ENCODE data around the gene PDE4B.

Gene PDE4B

GRCh38 chr1:66286307-66286706 is 493.6 kb downstream of the PDE4B start:
- no peak for TF ChIP-seq CTCF (IDR thresholded peaks at IDR 0.05; ENCODE audit: insufficient read depth, low read length, poor library complexity, severe bottlenecking)
- no peak overlapping the region for H3K4me3 ChIP-seq (replicated peaks; ENCODE audit: low read depth, low read length)
- H3K27me3 ChIP-seq (replicated peaks; ENCODE audit: control insufficient read depth, insufficient read depth, low read length), result no peaks in the 10 kb centered on the region
- H3K36me3 ChIP-seq (ENCODE audit: control insufficient read depth, insufficient read depth, low read length), result no peaks in the 10 kb centered on the region
- no peak for DNase-seq (ENCODE audit: extremely low read depth, insufficient read length)

GRCh38 chr1:66288048-66288447 is 495.4 kb downstream of the PDE4B start:
- Histone ChIP-seq H3K4me3 (replicated peaks; ENCODE audit: low read depth, low read length) (no peak overlapping the region), H3K36me3 (ENCODE audit: control insufficient read depth, insufficient read depth, low read length) (no peaks in the 10 kb centered on the region), H3K27me3 (replicated peaks; ENCODE audit: control insufficient read depth, insufficient read depth, low read length) (no peaks in the 10 kb centered on the region)
- no peak for TF ChIP-seq CTCF (IDR thresholded peaks at IDR 0.05; ENCODE audit: insufficient read depth, low read length, poor library complexity, severe bottlenecking)
- no peak for DNase-seq (ENCODE audit: extremely low read depth, insufficient read length)

GRCh38 chr1:66290761-66291530 is 498.3 kb downstream of the PDE4B start:
- no peaks in the 10 kb centered on the region for H3K27me3 ChIP-seq (replicated peaks; ENCODE audit: control insufficient read depth, insufficient read depth, low read length)
- no peak for TF ChIP-seq CTCF (IDR thresholded peaks at IDR 0.05; ENCODE audit: insufficient read depth, low read length, poor library complexity, severe bottlenecking)
- DNase-seq (ENCODE audit: extremely low read depth, insufficient read length), result no peak
- no peak overlapping the region for H3K4me3 ChIP-seq (replicated peaks; ENCODE audit: low read depth, low read length)
- no peaks in the 10 kb centered on the region for H3K36me3 ChIP-seq (ENCODE audit: control insufficient read depth, insufficient read depth, low read length)

- no peak overlapping the region for H3K4me3 ChIP-seq (replicated peaks; ENCODE audit: low read depth, low read length)
- DNase-seq (ENCODE audit: extremely low read depth, insufficient read length), result no peak
Measured at GRCh38 chr1:66291531-66291864, 498.8 kb downstream of the PDE4B start.

GRCh38 chr1:66292305-66292704 is 499.6 kb downstream of the PDE4B start:
- H3K27me3 ChIP-seq (replicated peaks; ENCODE audit: control insufficient read depth, insufficient read depth, low read length), result no peaks in the 10 kb centered on the region
- TF ChIP-seq CTCF (IDR thresholded peaks at IDR 0.05; ENCODE audit: insufficient read depth, low read length, poor library complexity, severe bottlenecking), result no peak
- H3K4me3 ChIP-seq (replicated peaks; ENCODE audit: low read depth, low read length), result no peak overlapping the region
- DNase-seq (ENCODE audit: extremely low read depth, insufficient read length), result no peak
- H3K36me3 ChIP-seq (ENCODE audit: control insufficient read depth, insufficient read depth, low read length), result no peaks in the 10 kb centered on the region

More at GRCh38 chr1:66291531-66291864, 498.8 kb downstream of the PDE4B start:
- TF ChIP-seq CTCF (IDR thresholded peaks at IDR 0.05; ENCODE audit: insufficient read depth, low read length, poor library complexity, severe bottlenecking), result no peak
- H3K27me3 ChIP-seq (replicated peaks; ENCODE audit: control insufficient read depth, insufficient read depth, low read length), result no peaks in the 10 kb centered on the region
- H3K36me3 ChIP-seq (ENCODE audit: control insufficient read depth, insufficient read depth, low read length), result no peaks in the 10 kb centered on the region

- no peak overlapping the region for H3K4me3 ChIP-seq (replicated peaks; ENCODE audit: low read depth, low read length)
- no peak for DNase-seq (ENCODE audit: extremely low read depth, insufficient read length)
- no peaks in the 10 kb centered on the region for H3K36me3 ChIP-seq (ENCODE audit: control insufficient read depth, insufficient read depth, low read length)
- no peak for TF ChIP-seq CTCF (IDR thresholded peaks at IDR 0.05; ENCODE audit: insufficient read depth, low read length, poor library complexity, severe bottlenecking)
- no peaks in the 10 kb centered on the region for H3K27me3 ChIP-seq (replicated peaks; ENCODE audit: control insufficient read depth, insufficient read depth, low read length)
Measured at GRCh38 chr1:66292944-66293343, 500.2 kb downstream of the PDE4B start.
